Adipose tissue (tissue), 3 donors: ENCODE measurements around the gene SPEG. TPM values are rescaled to one million over a fixed set of nuclear protein-coding genes. Genes with fewer than 3 reads are reported as not detected.

Experiments
- H3K27ac ChIP-seq: one replicate; pipeline ENCODE4 v1.5.1; 2013; ENCODE audit warnings: low read depth, low read length
- WGBS, 3 donors: extraction: QIAGEN DNeasy Blood & Tissue Kit; methylation state at CpG; one replicate each; pipeline ENCODE4 v1.1.7; 2013; 5-methylcytosine and 5-hydroxymethylcytosine counted together
- polyA plus RNA-seq, 3 donors: library from polyadenylated mRNA; stranded (reverse); fragments of 200-250 nt; gene quantifications; one replicate each; pipeline ENCODE4 v1.2.3, GENCODE V29; 2013
- donor health status: healthy with polysubstance abuse.
- donor health status: Bipolar disorder and iron deficiency.
- donor health status: healthy.

SPEG gene
- polyA plus RNA-seq, 3 donors = 3.4 to 22.5 (median 6.8) TPM

DNA sequence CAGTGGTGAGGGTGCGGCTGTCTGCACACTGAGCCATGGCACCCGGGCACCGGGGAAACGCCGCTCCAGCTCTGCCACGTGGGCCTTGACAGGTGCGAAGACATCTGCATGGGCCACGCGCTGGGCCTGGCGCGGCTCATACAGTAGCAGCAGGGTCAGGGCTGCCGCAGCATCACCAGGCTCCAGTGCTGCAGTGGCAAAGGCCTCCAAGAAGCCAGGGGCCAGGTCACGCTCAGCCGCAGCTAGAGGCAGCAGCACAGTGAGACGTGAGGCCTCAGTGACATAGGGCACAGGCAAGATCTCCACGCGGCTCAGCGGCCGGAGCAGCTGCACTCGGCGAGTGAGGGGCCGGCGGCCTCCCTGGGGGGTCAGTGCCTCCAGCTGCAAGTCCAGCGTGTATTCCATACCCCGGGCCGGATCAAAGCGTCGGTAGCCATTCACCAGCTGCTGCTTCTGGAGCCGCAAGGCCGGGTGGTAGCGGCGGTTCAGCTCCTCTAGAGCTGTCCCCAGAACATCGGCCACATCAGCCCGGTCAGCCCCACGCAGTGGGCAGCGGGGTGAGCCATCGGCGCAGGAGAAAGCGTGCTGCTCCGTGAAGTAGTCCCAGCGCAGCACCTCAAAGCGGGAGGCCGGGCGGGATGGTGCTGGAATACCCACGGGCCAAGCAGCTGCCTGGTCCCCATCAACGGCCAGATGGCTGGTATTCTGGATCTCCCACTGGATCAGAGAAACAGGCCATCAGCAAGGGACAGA lies 105.5 kb downstream of the SPEG start:
- WGBS, 3 donors = 93 to 95% (median 94%) methylated on average over 46 of the region's 46 CpGs
- no peak overlapping the region for H3K27ac ChIP-seq

DNA sequence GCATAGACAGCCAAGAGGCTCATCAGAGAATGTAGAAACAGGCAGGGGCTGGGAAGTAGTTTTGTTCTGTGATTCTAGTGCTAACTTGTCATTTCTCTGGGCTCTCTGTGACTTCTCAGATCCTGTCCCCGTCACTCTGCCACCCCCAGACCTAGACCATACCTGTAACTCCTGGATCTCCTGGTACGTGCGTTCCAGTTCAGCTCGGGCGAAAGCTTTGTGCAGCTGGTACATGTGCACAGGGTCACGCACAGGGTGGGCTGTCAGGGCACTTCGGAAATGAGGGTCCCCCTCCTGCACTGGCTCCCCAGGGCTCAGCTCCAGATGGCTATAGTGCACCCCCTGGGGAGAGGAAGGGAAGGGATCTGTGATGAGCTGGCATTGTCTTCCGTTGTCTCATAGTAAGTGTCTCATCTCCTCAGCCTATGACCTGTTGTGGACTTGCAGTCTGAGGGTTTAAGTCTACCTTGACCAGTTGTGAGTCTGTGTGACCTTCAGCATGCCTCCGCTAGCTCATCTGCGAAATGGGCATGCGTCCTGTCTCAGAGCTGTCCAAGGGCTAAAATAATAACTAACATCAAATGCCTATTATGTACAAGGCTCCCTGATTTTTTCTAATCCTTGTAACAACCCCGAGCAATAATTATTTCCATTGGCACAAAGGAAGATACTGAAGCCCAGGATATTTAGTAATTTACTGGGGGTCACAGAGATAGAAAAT lies 106.3 kb downstream of the SPEG start:
- H3K27ac ChIP-seq = no peak overlapping the region
- WGBS, 3 donors = 86 to 91% (median 88%) methylated on average over 12 of the region's 12 CpGs

DNA sequence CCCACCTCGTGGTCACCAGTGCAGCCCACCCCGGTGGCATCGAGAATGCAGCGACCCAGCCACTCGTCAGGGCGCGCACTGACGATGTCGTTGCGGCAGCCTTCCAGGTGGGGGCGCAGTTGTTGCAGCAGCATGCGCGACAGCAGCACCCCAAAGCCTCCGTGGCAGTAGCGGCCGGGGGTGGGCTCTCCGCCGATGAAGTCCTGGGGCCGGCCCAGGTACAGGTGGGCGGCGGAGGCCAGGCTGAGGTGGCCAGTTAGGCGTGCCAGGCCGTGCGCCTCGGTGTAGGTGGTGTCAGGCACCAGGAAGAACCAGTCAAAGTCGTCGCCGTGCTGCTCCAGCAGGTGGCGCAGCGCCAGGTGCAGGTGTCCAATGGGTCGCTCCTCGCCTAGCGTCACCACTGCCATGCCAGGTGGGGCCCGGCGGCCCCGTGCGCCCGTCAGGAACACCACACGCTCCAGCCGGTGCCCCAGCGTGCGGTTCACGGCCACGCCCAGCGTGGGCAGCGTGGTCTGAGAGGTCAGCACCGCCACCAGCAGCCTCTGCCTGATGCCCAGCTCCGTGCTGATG lies 107.1 kb downstream of the SPEG start:
- 2 to 16% (median 10%) methylated on average over 48 of the region's 48 CpGs for whole genome bisulfite sequencing, 3 donors
- no peak overlapping the region for H3K27ac ChIP-seq

DNA sequence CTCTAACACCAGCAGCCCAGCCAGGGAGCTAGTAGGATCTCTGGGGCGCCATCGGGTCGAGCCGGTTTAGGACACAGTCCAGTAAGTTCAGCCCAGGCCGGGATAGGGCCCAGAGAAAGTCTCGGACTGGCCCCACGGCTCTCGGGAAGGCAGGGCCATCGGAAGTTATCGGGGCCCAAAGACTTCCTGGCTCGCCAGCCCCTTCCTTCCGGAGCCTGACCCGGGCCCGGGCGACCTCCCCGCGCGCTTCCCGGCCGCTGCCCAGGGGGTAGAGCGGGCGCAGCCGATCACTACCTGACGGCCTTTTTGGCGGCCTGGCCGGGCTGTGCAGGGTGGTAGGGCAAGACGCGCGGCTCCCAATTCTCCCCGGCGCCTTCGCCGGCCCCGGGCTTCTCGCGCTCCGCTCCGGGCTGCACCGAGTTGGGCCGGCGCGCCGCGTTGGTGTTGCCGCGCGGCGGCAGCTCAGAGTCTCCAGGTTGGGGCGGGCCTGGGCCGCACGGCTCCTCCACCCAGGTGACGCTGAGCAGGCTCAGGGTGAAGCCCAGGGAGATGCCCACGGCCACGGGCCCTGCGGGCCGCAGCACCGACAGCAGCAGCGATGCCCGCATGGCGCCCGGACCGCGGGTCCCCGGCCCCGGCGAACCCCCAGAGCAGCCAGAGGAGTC lies 108.4 kb downstream of the SPEG start:
- 0 to 1% (median 1%) methylated on average over 53 to 66 of the region's 66 CpGs for WGBS, 3 donors
- H3K27ac ChIP-seq = peak overlapping the region; percentile 48

DNA sequence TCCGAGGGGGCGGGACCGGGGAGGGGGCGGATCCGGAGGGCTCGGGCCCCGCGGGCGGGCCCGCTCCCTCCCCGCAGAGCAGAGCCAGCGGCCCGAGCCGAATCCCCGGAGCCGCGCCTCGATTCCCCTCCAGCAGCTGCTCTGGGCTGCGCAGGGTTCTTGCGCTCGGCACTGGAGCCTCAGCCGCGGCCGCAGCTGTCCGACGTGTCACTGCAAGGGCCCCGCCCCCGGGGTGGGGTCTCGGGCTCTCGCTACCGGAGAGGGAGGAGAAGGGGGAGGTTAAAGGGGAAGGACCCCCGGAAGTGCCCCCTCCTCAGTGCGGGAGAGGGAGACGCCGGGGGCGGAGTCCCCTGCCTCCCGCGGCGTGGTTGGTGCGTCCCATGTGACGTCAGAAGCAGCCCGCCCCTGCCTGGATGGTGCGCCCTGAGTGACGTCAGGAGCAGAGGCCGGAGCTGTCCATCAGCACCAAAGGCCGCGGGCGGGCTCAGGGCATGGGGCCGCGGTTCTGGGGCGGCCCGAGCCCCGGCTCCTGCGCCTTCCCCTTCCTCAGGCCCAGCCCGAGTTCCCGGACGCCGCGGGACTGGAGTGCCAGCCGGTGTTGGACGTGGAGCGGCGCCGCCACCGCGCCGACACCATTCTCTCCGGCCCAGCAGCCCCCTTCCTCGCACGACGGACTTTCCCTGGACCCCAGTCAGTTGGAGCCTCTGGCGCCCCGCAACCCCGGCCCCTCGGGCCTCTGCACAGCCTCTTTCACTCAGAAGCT lies 109.1 kb downstream of the SPEG start, which contains the start of the genes CHPF and TMEM198:
Gene CHPF (minus strand): TSS at position 214 of the 763 bp plus-strand sequence. CDS start 271 bp downstream, outside the sequence.
Gene TMEM198 (plus strand): TSS at position 433 of the 763 bp plus-strand sequence. CDS start 700 bp downstream, outside the sequence.
- 0 to 2% (median 1%) methylated on average over 51 to 75 of the region's 75 CpGs for WGBS, 3 donors
- peak within 1 kb of the TSS; percentile 48 for H3K27ac ChIP-seq

DNA sequence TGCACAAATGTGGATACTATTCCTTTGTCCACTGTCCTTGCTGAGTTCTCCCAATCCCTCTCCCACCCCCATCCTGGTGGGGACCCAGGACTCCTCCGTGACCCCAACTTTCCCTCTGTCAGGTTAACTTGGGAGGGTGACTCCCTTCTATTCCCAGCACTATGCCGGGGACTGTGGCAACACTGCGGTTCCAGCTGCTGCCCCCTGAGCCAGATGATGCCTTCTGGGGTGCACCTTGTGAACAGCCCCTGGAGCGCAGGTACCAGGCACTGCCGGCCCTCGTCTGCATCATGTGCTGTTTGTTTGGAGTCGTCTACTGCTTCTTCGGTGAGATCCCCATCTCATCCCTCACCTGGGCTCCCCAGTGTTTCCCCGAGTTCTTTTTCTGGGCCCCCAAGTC lies 109.9 kb downstream of the SPEG start:
- 38 to 48% (median 40%) methylated on average over 9 of the region's 9 CpGs for WGBS, 3 donors
- H3K27ac ChIP-seq = no peak overlapping the region

DNA sequence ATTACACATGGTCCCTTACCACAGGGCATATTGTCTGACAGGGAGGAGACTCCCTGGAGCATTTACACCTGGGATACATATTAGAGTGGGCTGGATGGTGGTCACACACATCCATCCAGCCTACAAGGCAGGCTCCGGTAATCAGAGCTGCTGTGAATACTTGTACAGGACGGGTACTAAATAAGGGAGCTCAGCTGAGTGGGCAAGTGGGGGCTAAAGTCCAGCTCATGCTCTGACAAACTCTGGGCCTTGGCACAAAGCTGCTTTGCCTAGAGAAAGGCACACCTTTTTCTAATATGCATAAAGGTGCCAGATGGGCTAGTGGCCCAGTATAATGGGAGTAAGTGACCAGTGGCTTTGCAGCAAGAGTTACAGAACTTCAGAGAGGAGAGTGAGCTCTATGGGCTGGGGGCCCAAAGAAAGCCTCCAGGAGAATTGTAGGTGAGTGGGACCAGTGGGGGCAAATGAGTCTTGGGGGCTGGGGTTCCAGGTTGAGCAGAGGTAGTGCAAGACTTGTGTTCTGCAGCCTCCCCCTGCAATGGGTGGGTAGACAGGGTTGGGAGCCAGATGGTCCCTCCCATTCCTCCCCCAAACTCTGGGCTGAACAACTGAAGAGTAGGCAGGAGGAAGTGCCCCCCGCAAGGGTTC lies 110.8 kb downstream of the SPEG start:
- H3K27ac ChIP-seq = no peak overlapping the region
- WGBS, 3 donors = 85 to 87% (median 86%) methylated on average over 3 of the region's 3 CpGs

DNA sequence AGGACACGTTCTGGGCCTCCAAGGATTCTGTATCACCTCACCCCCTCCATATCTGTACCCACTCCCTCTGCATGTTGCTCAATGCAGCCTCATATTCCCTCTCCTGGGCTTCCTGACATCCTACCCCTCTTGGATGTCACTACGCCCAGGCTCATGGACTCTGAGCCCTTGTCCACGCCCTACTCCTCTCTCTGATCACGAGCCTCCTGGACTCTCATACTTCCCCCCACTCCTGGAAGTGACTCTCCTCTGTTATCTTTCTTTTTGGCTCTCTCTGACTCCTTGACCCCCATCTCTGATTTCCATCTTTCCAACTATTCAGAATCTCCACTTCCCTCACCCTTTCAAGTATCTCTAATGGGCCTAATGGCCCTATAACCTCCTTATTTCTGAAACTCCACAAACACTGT lies 111.3 kb downstream of the SPEG start:
- 61 to 78% (median 62%) methylated on average over 4 of the region's 4 CpGs for WGBS, 3 donors
- no peak overlapping the region for H3K27ac ChIP-seq

DNA sequence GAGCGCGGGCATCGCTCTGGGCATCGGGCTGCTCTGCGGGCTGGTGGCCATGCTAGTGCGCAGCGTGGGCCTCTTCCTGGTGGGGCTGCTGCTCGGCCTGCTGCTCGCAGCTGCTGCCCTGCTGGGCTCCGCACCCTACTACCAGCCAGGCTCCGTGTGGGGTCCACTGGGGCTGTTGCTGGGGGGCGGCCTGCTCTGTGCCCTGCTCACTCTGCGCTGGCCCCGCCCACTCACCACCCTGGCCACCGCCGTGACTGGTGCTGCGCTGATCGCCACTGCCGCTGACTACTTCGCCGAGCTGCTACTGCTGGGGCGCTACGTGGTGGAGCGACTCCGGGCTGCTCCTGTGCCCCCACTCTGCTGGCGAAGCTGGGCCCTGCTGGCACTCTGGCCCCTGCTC lies 113.0 kb downstream of the SPEG start:
- 96 to 97% (median 96%) methylated on average over 24 to 26 of the region's 26 CpGs for WGBS, 3 donors

More for the DNA sequence above, 113.0 kb downstream of the SPEG start:
- no peak overlapping the region for H3K27ac ChIP-seq

Other genes starting within 250 kb of the SPEG start
- 10 to 100 TPM; 26.0 to 38.9 (median 27.3) TPM for gene ZFAND2B, start 228.1 kb upstream of the SPEG start, polyA plus RNA-seq
- 10 to 100 TPM; 15.3 to 43.3 (median 28.1) TPM for gene ABCB6, start 215.9 kb upstream of the SPEG start, polyA plus RNA-seq
- gene ATG9A, start 205.2 kb upstream of the SPEG start, polyA plus RNA-seq = 10 to 100 TPM; 11.4 to 32.1 (median 21.2) TPM
- 10 to 100 TPM; 15.7 to 23.0 (median 20.7) TPM for gene ANKZF1, start 205.0 kb upstream of the SPEG start, polyA plus RNA-seq
- gene GLB1L, start 189.4 kb upstream of the SPEG start, polyA plus RNA-seq = 10 to 100 TPM in 2 of 3 donors, 1 to 10 TPM in 1; 2.1 to 12.9 (median 11.8) TPM
- 10 to 100 TPM; 33.8 to 36.6 (median 33.9) TPM for gene STK16, start 189.4 kb upstream of the SPEG start, polyA plus RNA-seq
- not detected for gene TUBA4B, start 181.6 kb upstream of the SPEG start, polyA plus RNA-seq
- 10 to 100 TPM; 20.5 to 39.3 (median 30.0) TPM for gene TUBA4A, start 180.9 kb upstream of the SPEG start, polyA plus RNA-seq
- gene DNAJB2, start 155.5 kb upstream of the SPEG start, polyA plus RNA-seq = 10 to 100 TPM; 51.6 to 78.9 (median 68.9) TPM
- 10 to 100 TPM in 1 of 3 donors, under 1 TPM in 1, not detected in 1; 0.45 to 15.5 TPM for gene PTPRN, start 125.4 kb upstream of the SPEG start, polyA plus RNA-seq
- not detected for gene RESP18, start 102.1 kb upstream of the SPEG start, polyA plus RNA-seq
- gene DNPEP, start 46.9 kb upstream of the SPEG start, polyA plus RNA-seq = 100 to 1,000 TPM in 1 of 3 donors, 10 to 100 TPM in 2; 43.8 to 100 (median 95.8) TPM
- gene DES, start 16.5 kb upstream of the SPEG start, polyA plus RNA-seq = 10 to 100 TPM; 18.9 to 35.8 (median 25.4) TPM
- 10 to 100 TPM; 27.5 to 39.9 (median 35.8) TPM for gene GMPPA, start 64.0 kb downstream of the SPEG start, polyA plus RNA-seq
- gene ASIC4, start 79.6 kb downstream of the SPEG start, polyA plus RNA-seq = under 1 TPM in 2 of 3 donors, not detected in 1; 0.02 to 0.11 TPM
- gene CHPF, start 109.0 kb downstream of the SPEG start, polyA plus RNA-seq = 100 to 1,000 TPM in 1 of 3 donors, 10 to 100 TPM in 2; 15.7 to 113 (median 21.8) TPM
- 1 to 10 TPM; 2.3 to 9.5 (median 3.7) TPM for gene TMEM198, start 109.2 kb downstream of the SPEG start, polyA plus RNA-seq
- 10 to 100 TPM; 64.3 to 87.8 (median 66.4) TPM for gene OBSL1, start 136.7 kb downstream of the SPEG start, polyA plus RNA-seq
- gene INHA, start 137.5 kb downstream of the SPEG start, polyA plus RNA-seq = 1 to 10 TPM in 1 of 3 donors, under 1 TPM in 2; 0.33 to 6.5 (median 0.56) TPM
- gene STK11IP, start 163.0 kb downstream of the SPEG start, polyA plus RNA-seq = 10 to 100 TPM; 13.0 to 16.8 (median 15.7) TPM
- 10 to 100 TPM in 1 of 3 donors, 1 to 10 TPM in 2; 2.7 to 10.7 (median 3.5) TPM for gene SLC4A3, start 192.8 kb downstream of the SPEG start, polyA plus RNA-seq